Lower leg skin (tissue), 3 donors: ENCODE measurements around the gene TAAR1.

Source experiments
- POLR2A ChIP-seq, 2 donors: fragments of 450-650 bp; IDR thresholded peaks; one replicate each; pipeline ENCODE4 v1.6.1; 2016 to 2017; ENCODE audit warnings: antibody characterized with exemption in 2 of 2, mild to moderate bottlenecking in 1 of 2, moderate library complexity in 1 of 2
- TF ChIP-seq, protein P1 (sequence below), 3 donors: fragments of 450-650 bp; IDR thresholded peaks; one replicate each; pipeline ENCODE4 v1.5.1; 2016; ENCODE audit warnings: antibody characterized with exemption in 3 of 3, mild to moderate bottlenecking in 3 of 3, moderate library complexity in 2 of 3

GRCh38 chr6:132624175-132624574 is 34.8 kb downstream of the TAAR1 start, which contains the start of gene TAAR2:
- TF ChIP-seq, protein P1, sequence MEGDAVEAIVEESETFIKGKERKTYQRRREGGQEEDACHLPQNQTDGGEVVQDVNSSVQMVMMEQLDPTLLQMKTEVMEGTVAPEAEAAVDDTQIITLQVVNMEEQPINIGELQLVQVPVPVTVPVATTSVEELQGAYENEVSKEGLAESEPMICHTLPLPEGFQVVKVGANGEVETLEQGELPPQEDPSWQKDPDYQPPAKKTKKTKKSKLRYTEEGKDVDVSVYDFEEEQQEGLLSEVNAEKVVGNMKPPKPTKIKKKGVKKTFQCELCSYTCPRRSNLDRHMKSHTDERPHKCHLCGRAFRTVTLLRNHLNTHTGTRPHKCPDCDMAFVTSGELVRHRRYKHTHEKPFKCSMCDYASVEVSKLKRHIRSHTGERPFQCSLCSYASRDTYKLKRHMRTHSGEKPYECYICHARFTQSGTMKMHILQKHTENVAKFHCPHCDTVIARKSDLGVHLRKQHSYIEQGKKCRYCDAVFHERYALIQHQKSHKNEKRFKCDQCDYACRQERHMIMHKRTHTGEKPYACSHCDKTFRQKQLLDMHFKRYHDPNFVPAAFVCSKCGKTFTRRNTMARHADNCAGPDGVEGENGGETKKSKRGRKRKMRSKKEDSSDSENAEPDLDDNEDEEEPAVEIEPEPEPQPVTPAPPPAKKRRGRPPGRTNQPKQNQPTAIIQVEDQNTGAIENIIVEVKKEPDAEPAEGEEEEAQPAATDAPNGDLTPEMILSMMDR (IDR thresholded peaks at IDR 0.05): no peak
- TF ChIP-seq POLR2A (IDR thresholded peaks at IDR 0.05): no peak
